HG02840 (cell line): ENCODE data around the gene AFG1L.
A peak's percentile ranks its signal among the peaks of the same experiment; 100 is the strongest.
"Not testable (repeated sequence)": the region's sequence is repeated elsewhere in the genome, so short reads cannot be mapped to it uniquely, and the experiment has no call there.

ENCODE experiments used
- ATAC-seq: cut with Tn5 transposase; IDR thresholded peaks from one replicate; pipeline ENCODE4 v1.9.1; 2021; ENCODE audit warnings: mild to moderate bottlenecking, moderate library complexity, moderate number of reproducible peaks; ENCODE audit not compliant: unreplicated experiment, low FRiP score

AFG1L gene

GRCh38 chr6:108549241-108549640 lies 254.4 kb downstream of the AFG1L start:
- ATAC-seq: no peak

- no peak for ATAC-seq
Observed at GRCh38 chr6:108549741-108550140, 254.9 kb downstream of the AFG1L start.

- ATAC-seq: no peak
Observed at GRCh38 chr6:108550256-108550655, 255.4 kb downstream of the AFG1L start.

GRCh38 chr6:108555399-108556052 lies 260.7 kb downstream of the AFG1L start:
- ATAC-seq: no peak

GRCh38 chr6:108556250-108556649 lies 261.4 kb downstream of the AFG1L start:
- no peak for ATAC-seq

- no peak for ATAC-seq
Observed at GRCh38 chr6:108556866-108557493, 262.1 kb downstream of the AFG1L start.

GRCh38 chr6:108557494-108558371 lies 262.9 kb downstream of the AFG1L start:
- no peak for ATAC-seq

GRCh38 chr6:108558372-108559096 lies 263.7 kb downstream of the AFG1L start:
- ATAC-seq: peak; percentile 53

GRCh38 chr6:108559097-108559883 lies 264.4 kb downstream of the AFG1L start:
- peak; percentile 42 for ATAC-seq

GRCh38 chr6:108559884-108560462 lies 265.1 kb downstream of the AFG1L start:
- ATAC-seq: no peak

GRCh38 chr6:108560463-108561308 lies 265.8 kb downstream of the AFG1L start, which contains the start of gene FOXO3:
FOXO3 (plus strand) TSS chr6:108560917; CDS start chr6:108561209, 292 bp downstream.
- no peak for ATAC-seq

- not testable (repeated sequence) for ATAC-seq
Observed at GRCh38 chr6:108561309-108561647, 266.4 kb downstream of the AFG1L start.

GRCh38 chr6:108561742-108562502 lies 267.1 kb downstream of the AFG1L start:
- ATAC-seq: no peak

GRCh38 chr6:108562503-108562993 lies 267.7 kb downstream of the AFG1L start:
- ATAC-seq: no peak

- ATAC-seq: no peak
Observed at GRCh38 chr6:108563292-108563691, 268.4 kb downstream of the AFG1L start.

GRCh38 chr6:108564178-108564577 lies 269.3 kb downstream of the AFG1L start:
- no peak for ATAC-seq

GRCh38 chr6:108565091-108565766 lies 270.4 kb downstream of the AFG1L start:
- ATAC-seq: peak; percentile 80
